A673 (cell line): ENCODE data around the gene CHD3. TPM values are rescaled to one million over a fixed set of nuclear protein-coding genes. Genes with fewer than 3 reads are reported as not detected.

Experiments
- BruUV-seq: library from RNA; stranded (reverse); fragments of 400-500 nt; replicated peaks from 2 replicates; lab custom pipeline; 2021; lab: Mats Ljungman, UMichigan
- CTCF ChIA-PET: fragments of 300-600 bp; sonication (Branson Sonifier 250); formaldehyde crosslinking; loops from one replicate; lab custom pipeline; 2022; ENCODE audit warnings: antibody characterized with exemption; lab: Charles Lee
- POLR2A ChIA-PET: fragments of 300-600 bp; sonication (Branson Sonifier 250); formaldehyde crosslinking; loops from one replicate; lab custom pipeline; 2022; ENCODE audit warnings: antibody characterized with exemption; ENCODE audit not compliant: low non-redundant PET; lab: Charles Lee
- DNase-seq: peaks from one replicate; pipeline ENCODE4 v3.0.0-alpha.2; 2015; ENCODE audit warnings: low spot score
- H3K27ac ChIP-seq: fragments of 200-600 bp; sonication (generic); 2 replicates; pipeline ENCODE4 v1.5.1; 2016; ENCODE audit warnings: mixed run types, low read depth, mild to moderate bottlenecking, mixed read lengths, antibody characterized with exemption, low read length; ENCODE audit not compliant: poor library complexity, severe bottlenecking
- H3K27me3 ChIP-seq: fragments of 200-600 bp; sonication (generic); replicated peaks from 2 replicates; pipeline ENCODE4 v1.6.1; 2017; ENCODE audit warnings: mixed run types, low read depth, mild to moderate bottlenecking, mixed read lengths, antibody characterized with exemption, low read length; ENCODE audit not compliant: insufficient read depth, poor library complexity
- H3K36me3 ChIP-seq: fragments of 200-600 bp; sonication (generic); 2 replicates; pipeline ENCODE4 v1.6.1; 2016; ENCODE audit warnings: mixed run types, mild to moderate bottlenecking, mixed read lengths, antibody characterized with exemption, low read length; ENCODE audit not compliant: insufficient read depth, poor library complexity, severe bottlenecking
- H3K4me1 ChIP-seq: fragments of 200-600 bp; sonication (generic); 2 replicates; pipeline ENCODE4 v1.6.1; 2017; ENCODE audit warnings: mixed run types, mild to moderate bottlenecking, mixed read lengths, antibody characterized with exemption, low read length; ENCODE audit not compliant: insufficient read depth, poor library complexity, severe bottlenecking
- H3K4me3 ChIP-seq: fragments of 200-600 bp; sonication (generic); 2 replicates; pipeline ENCODE4 v1.5.1; 2016; ENCODE audit warnings: low read depth, mixed run types, mild to moderate bottlenecking, mixed read lengths, low read length; ENCODE audit not compliant: poor library complexity, severe bottlenecking
- H3K9me3 ChIP-seq: fragments of 200-600 bp; sonication (generic); 2 replicates; pipeline ENCODE4 v1.6.1; 2016; ENCODE audit warnings: mixed run types, low read depth, mild to moderate bottlenecking, mixed read lengths, antibody characterized with exemption, low read length; ENCODE audit not compliant: poor library complexity, severe bottlenecking
- EZH2 ChIP-seq: fragments of 200-600 bp; sonication (generic); IDR thresholded peaks from 2 replicates; pipeline ENCODE4 v1.6.1; 2017; ENCODE audit warnings: borderline replicate concordance, low read depth, mild to moderate bottlenecking, mixed read lengths, antibody characterized with exemption, low read length; ENCODE audit not compliant: poor library complexity, severe bottlenecking
- intact Hi-C: fragments of 100-400 bp; cut with micrococcal nuclease; formaldehyde crosslinking; loops from one replicate; pipeline ENCODE4 v1.10.0; 2022; ENCODE audit not compliant: unreplicated experiment
- total RNA-seq: library from RNA; stranded (reverse); gene quantifications from 2 replicates; pipeline ENCODE4 v1.2.3, GENCODE V29; 2021
- TF ChIP-seq, protein P1 (sequence below): fragments of 300-800, 200-600 bp; sonication (generic); conservative IDR thresholded peaks from 2 replicates; pipeline ENCODE4 v1.5.1; 2017; ENCODE audit warnings: low read depth, mild to moderate bottlenecking, antibody characterized with exemption, low read length, moderate library complexity, mixed read lengths

Gene CHD3
- total RNA-seq, 1 experiment from 2014 or later, result 249 TPM

GRCh38 chr17:7956228-7956965 is 67.8 kb downstream of the CHD3 start:
- Histone ChIP-seq H3K4me1 (no peaks in the 10 kb centered on the region), H3K4me3 (no peak overlapping the region), H3K27me3 (no peaks in the 10 kb centered on the region), H3K9me3 (no peaks in the 10 kb centered on the region), H3K36me3 (no peaks in the 10 kb centered on the region), H3K27ac (no peak overlapping the region)
- no peak for TF ChIP-seq EZH2
- TF ChIP-seq, protein P1, sequence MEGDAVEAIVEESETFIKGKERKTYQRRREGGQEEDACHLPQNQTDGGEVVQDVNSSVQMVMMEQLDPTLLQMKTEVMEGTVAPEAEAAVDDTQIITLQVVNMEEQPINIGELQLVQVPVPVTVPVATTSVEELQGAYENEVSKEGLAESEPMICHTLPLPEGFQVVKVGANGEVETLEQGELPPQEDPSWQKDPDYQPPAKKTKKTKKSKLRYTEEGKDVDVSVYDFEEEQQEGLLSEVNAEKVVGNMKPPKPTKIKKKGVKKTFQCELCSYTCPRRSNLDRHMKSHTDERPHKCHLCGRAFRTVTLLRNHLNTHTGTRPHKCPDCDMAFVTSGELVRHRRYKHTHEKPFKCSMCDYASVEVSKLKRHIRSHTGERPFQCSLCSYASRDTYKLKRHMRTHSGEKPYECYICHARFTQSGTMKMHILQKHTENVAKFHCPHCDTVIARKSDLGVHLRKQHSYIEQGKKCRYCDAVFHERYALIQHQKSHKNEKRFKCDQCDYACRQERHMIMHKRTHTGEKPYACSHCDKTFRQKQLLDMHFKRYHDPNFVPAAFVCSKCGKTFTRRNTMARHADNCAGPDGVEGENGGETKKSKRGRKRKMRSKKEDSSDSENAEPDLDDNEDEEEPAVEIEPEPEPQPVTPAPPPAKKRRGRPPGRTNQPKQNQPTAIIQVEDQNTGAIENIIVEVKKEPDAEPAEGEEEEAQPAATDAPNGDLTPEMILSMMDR, result no peak
- BruUV-seq, result no TSS peak
- no peak for DNase-seq
- CTCF ChIA-PET, result no interaction called here
- POLR2A ChIA-PET, result no interaction called here
- intact Hi-C loops, result no loop called here

DNA sequence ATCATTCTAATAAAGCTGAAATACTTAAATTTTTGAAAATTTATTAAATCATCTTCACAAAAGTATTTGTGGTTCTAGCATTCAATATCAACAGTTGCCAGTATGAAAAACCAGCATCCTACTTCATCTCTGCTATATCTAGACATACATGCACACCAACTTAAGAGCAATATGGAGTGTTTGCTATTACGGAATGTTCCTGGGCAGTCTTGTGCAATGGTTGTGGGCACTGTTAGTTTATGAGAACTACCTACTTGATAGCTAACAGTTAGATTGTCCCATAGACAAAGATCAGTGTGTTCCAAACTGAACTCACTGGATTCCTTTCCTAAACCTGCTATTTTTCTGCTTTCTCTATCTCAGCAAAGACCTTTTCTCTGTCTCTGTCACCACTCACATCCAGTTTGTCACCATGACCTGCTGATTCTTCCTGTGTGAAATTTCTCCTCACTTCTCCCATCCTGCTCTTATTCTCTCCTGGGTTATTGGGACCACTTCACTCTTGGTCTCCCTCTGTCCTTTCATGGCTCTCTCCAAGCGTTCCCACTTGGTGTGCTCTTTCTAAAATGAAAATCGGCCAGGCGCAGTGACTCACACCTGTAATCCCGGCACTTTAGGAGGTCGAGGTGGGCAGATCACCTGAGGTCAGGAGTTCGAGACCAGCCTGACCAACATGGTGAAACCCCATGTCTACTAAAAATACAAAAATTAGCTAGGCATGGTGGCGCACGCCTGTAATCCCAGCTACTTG is 71.1 kb downstream of the CHD3 start:
- no peak for TF ChIP-seq EZH2
- TF ChIP-seq, protein P1, result no peak
- POLR2A ChIA-PET, result no interaction called here
- intact Hi-C loops, result no loop called here
- H3K4me1 ChIP-seq, result no peaks in the 10 kb centered on the region
- DNase-seq, result no peak
- no peak overlapping the region for H3K27ac ChIP-seq
- BruUV-seq, result no TSS peak
- no peak overlapping the region for H3K4me3 ChIP-seq
- no peaks in the 10 kb centered on the region for H3K36me3 ChIP-seq
- CTCF ChIA-PET, result no interaction called here
- no peaks in the 10 kb centered on the region for H3K9me3 ChIP-seq
- no peaks in the 10 kb centered on the region for H3K27me3 ChIP-seq

GRCh38 chr17:7961421-7961820 is 72.8 kb downstream of the CHD3 start:
- no peak for DNase-seq
- Histone ChIP-seq H3K9me3 (no peaks in the 10 kb centered on the region), H3K4me3 (no peak overlapping the region), H3K4me1 (no peaks in the 10 kb centered on the region), H3K36me3 (no peaks in the 10 kb centered on the region), H3K27ac (no peak overlapping the region), H3K27me3 (no peaks in the 10 kb centered on the region)
- TF ChIP-seq, protein P1, result no peak
- no peak for TF ChIP-seq EZH2
- BruUV-seq, result no TSS peak
- CTCF ChIA-PET, result no interaction called here
- POLR2A ChIA-PET, result no interaction called here
- intact Hi-C loops, result no loop called here

Other genes with a start within 250 kb of the CHD3 start
- gene ATP1B2, start 237.9 kb upstream of the CHD3 start, total RNA-seq, result 3.5 and 5.9 TPM in 2 replicates
- 32.2 and 34.8 TPM in 2 replicates for gene TP53, start 201.3 kb upstream of the CHD3 start, total RNA-seq
- gene WRAP53, start 200.3 kb upstream of the CHD3 start, total RNA-seq, result 42.2 and 51.8 TPM in 2 replicates
- gene EFNB3, start 183.6 kb upstream of the CHD3 start, total RNA-seq, result 10.0 and 15.8 TPM in 2 replicates
- gene DNAH2, start 171.0 kb upstream of the CHD3 start, total RNA-seq, result 0.15 and 0.24 TPM in 2 replicates
- 46.8 and 51.1 TPM in 2 replicates for gene KDM6B, start 54.6 kb upstream of the CHD3 start, total RNA-seq
- 1.7 and 3.0 TPM in 2 replicates for gene TMEM88, start 33.7 kb upstream of the CHD3 start, total RNA-seq
- gene NAA38, start 31.2 kb upstream of the CHD3 start, total RNA-seq, result 64.3 and 67.7 TPM in 2 replicates
- gene CYB5D1, start 30.8 kb upstream of the CHD3 start, total RNA-seq, result 16.9 and 18.7 TPM in 2 replicates
- 0.83 and 1.1 TPM in 2 replicates for gene RNF227, start 27.5 kb downstream of the CHD3 start, total RNA-seq
- 24.8 and 32.4 TPM in 2 replicates for gene KCNAB3, start 41.1 kb downstream of the CHD3 start, total RNA-seq
- 111 and 140 TPM in 2 replicates for gene TRAPPC1, start 43.2 kb downstream of the CHD3 start, total RNA-seq
- gene CNTROB, start 43.4 kb downstream of the CHD3 start, total RNA-seq, result 72.3 and 79.9 TPM in 2 replicates
- not detected in 2 replicates for gene GUCY2D, start 113.8 kb downstream of the CHD3 start, total RNA-seq
- 0.17 and 0.30 TPM in 2 replicates for gene ALOX15B, start 150.3 kb downstream of the CHD3 start, total RNA-seq
- gene ALOX12B, start 198.9 kb downstream of the CHD3 start, total RNA-seq, result 0.39 TPM in 1 of 2 replicates, not detected in the other
- not detected in 2 replicates for gene ALOXE3, start 229.7 kb downstream of the CHD3 start, total RNA-seq
- gene HES7, start 235.3 kb downstream of the CHD3 start, total RNA-seq, result 1.7 and 3.9 TPM in 2 replicates